AG04449 (cell line): ENCODE results near the gene BCL2A1.
A peak's percentile ranks its signal among the peaks of the same experiment; 100 is the strongest.

Experiments used
- CTCF ChIA-PET: fragments of 350-600 bp; formaldehyde crosslinking; extraction: SDS; loops from one replicate; lab custom pipeline; 2021; ENCODE audit warnings: antibody characterized with exemption; lab: Yijun Ruan, JAX
- POLR2A ChIA-PET: fragments of 400-600, 350-600 bp; formaldehyde crosslinking; extraction: SDS; loops from one replicate; lab custom pipeline; 2020; ENCODE audit warnings: antibody characterized with exemption, inconsistent platforms; lab: Yijun Ruan, JAX
- DNase-seq: peaks from one replicate; pipeline ENCODE4 v3.0.0-alpha.2; 2010; ENCODE audit warnings: low read depth, low spot score
- H3K4me3 ChIP-seq: 2 replicates; pipeline ENCODE4 v1.5.1; 2011; ENCODE audit warnings: low read depth, mild to moderate bottlenecking, control low read depth, low read length
- CTCF ChIP-seq: IDR thresholded peaks from one replicate; pipeline ENCODE4 v1.5.1; 2011; ENCODE audit warnings: mild to moderate bottlenecking, moderate library complexity, low read length, control low read depth, inconsistent platforms; ENCODE audit not compliant: insufficient read depth; ENCODE audit errors: missing control alignments

Gene BCL2A1

GRCh38 chr15:79923515-79924169 is 47.4 kb downstream of the BCL2A1 start:
- peak overlapping the region; percentile 90 for H3K4me3 ChIP-seq
- peak; percentile 57 for DNase-seq
- no peak for TF ChIP-seq CTCF
- ChIA-PET CTCF (interaction anchor here (1.0 to 2.7 kb wide), 3 partner anchors 10 to 62 kb away, joined by 3 to 6 read pairs (median 4); no protein-coding TSS in a partner anchor), POLR2A (interaction anchor here (0.6 to 1.6 kb wide), 4 partner anchors 18 to 259 kb away, joined by 3 to 7 read pairs (median 3); no protein-coding TSS in a partner anchor)

GRCh38 chr15:79923079-79923514 is 47.9 kb downstream of the BCL2A1 start:
- ChIA-PET POLR2A (interaction anchor here (1.1 to 1.6 kb wide), 3 partner anchors 19 to 49 kb away, joined by 3 to 7 read pairs (median 3); no protein-coding TSS in a partner anchor), CTCF (interaction anchor here (1.0 to 2.7 kb wide), 3 partner anchors 10 to 63 kb away, joined by 3 to 6 read pairs (median 4); no protein-coding TSS in a partner anchor)
- no peak for TF ChIP-seq CTCF
- H3K4me3 ChIP-seq = peak overlapping the region; percentile 90
- no peak for DNase-seq

GRCh38 chr15:79922512-79923078 is 48.4 kb downstream of the BCL2A1 start:
- no peak for TF ChIP-seq CTCF
- CTCF ChIA-PET = interaction anchor here (1.1 to 2.7 kb wide), 5 partner anchors 9 to 856 kb away, joined by 3 to 7 read pairs (median 4); partner anchors contain the start of gene CEMIP
- POLR2A ChIA-PET = interaction anchor here (1.0 to 1.6 kb wide), 4 partner anchors 19 to 49 kb away, joined by 3 to 7 read pairs (median 4); no protein-coding TSS in a partner anchor

GRCh38 chr15:79919749-79920511 is 51.1 kb downstream of the BCL2A1 start:
- CTCF ChIA-PET = interaction anchor here (1.3 kb wide), 1 partner anchor 15 kb away, joined by 3 read pairs; no protein-coding TSS in a partner anchor
- POLR2A ChIA-PET = no interaction called here
- no peak for DNase-seq
- H3K4me3 ChIP-seq = no peak overlapping the region
- no peak for TF ChIP-seq CTCF

More at GRCh38 chr15:79922512-79923078, 48.4 kb downstream of the BCL2A1 start:
- DNase-seq = no peak
- H3K4me3 ChIP-seq = peak overlapping the region; percentile 90

- TF ChIP-seq CTCF = no peak
- ChIA-PET POLR2A (interaction anchor here (0.6 kb wide), 1 partner anchor 183 kb away, joined by 4 read pairs; no protein-coding TSS in a partner anchor), CTCF (interaction anchor here (1.2 kb wide), 1 partner anchor 66 kb away, joined by 3 read pairs; no protein-coding TSS in a partner anchor)
- no peak overlapping the region for H3K4me3 ChIP-seq
- DNase-seq = no peak
Measured at GRCh38 chr15:79919090-79919748, 51.8 kb downstream of the BCL2A1 start.
